ENCODE measurements around the gene PABPN1.

DNA sequence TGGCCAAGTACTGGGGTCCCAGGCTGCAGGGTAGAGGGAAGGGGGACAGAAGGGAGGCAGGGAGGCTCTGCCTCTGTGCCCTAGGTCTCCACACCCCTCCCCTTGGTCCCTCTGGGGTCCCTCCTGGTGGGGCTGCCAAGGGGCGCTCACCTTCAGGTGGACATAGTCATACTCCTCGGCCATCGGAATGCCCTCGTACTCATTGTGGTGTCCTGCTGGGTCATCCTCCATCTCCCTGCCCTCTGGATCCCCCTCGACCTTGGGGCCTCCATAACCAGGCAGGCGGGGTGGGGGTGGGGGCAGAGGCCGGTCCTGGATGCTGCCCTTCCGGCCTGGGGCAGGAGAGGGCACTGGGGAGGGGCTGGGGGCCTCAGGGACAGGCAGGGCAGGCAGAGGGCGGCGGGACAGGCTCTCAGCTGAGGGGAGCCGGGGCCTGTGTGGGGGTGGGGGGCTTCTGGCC is 37.9 kb downstream of the PABPN1 start:
- TF ChIP-seq POLR2A (IDR thresholded peaks at IDR 0.05; ENCODE audit: low read length) (no peak), GATA3 (IDR thresholded peaks at IDR 0.05; ENCODE audit: borderline replicate concordance) (no peak), RAD21 (conservative IDR thresholded peaks at IDR 0.05 in 1 of 2, IDR thresholded peaks at IDR 0.05 in 1 of 2) (no peak), SMC3 (IDR thresholded peaks at IDR 0.05) (no peak), BHLHE40 (IDR thresholded peaks at IDR 0.05; ENCODE audit: low read depth, low read length) (no peak), MAFK (IDR thresholded peaks at IDR 0.05; ENCODE audit: partially characterized antibody) (no peak), KDM5A (IDR thresholded peaks at IDR 0.05) (no peak), ZSCAN20 (CRISPR knock-in tag; IDR thresholded peaks at IDR 0.05) (no peak), EP300 (IDR thresholded peaks at IDR 0.05) (no peak)
- TF ChIP-seq, protein P1, sequence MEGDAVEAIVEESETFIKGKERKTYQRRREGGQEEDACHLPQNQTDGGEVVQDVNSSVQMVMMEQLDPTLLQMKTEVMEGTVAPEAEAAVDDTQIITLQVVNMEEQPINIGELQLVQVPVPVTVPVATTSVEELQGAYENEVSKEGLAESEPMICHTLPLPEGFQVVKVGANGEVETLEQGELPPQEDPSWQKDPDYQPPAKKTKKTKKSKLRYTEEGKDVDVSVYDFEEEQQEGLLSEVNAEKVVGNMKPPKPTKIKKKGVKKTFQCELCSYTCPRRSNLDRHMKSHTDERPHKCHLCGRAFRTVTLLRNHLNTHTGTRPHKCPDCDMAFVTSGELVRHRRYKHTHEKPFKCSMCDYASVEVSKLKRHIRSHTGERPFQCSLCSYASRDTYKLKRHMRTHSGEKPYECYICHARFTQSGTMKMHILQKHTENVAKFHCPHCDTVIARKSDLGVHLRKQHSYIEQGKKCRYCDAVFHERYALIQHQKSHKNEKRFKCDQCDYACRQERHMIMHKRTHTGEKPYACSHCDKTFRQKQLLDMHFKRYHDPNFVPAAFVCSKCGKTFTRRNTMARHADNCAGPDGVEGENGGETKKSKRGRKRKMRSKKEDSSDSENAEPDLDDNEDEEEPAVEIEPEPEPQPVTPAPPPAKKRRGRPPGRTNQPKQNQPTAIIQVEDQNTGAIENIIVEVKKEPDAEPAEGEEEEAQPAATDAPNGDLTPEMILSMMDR (IDR thresholded peaks at IDR 0.05) = no peak
